Measurements from ENCODE around the gene TRIM71.

GRCh38 chr3:32910954-32911353 lies 93.2 kb downstream of the TRIM71 start:
- TF ChIP-seq CTCF (IDR thresholded peaks at IDR 0.05) (no peak), POLR2AphosphoS5 (IDR thresholded peaks at IDR 0.05) (peak in 1 of 3 donors; percentile 56)

Measured in breast epithelium (tissue), 3 donors.